Measurements from ENCODE around the gene HSD3B1.

GRCh38 chr1:119490925-119491324 lies 16.1 kb upstream of the HSD3B1 start:
- TF ChIP-seq CTCF (IDR thresholded peaks at IDR 0.05), result no peak
- TF ChIP-seq POLR2A (IDR thresholded peaks at IDR 0.05), result no peak
- no peak for TF ChIP-seq EP300 (IDR thresholded peaks at IDR 0.05)
